SKM-1 (cell line): ENCODE data around the gene TPSD1.
"Not testable (repeated sequence)": the region's sequence is repeated elsewhere in the genome, so short reads cannot be mapped to it uniquely, and the experiment has no call there.

Experiments
- DNase-seq: peaks from one replicate; lab custom pipeline; 2025; ENCODE audit not compliant: unreplicated experiment; lab: John Stamatoyannopoulos, UW

The TPSD1 gene

DNA sequence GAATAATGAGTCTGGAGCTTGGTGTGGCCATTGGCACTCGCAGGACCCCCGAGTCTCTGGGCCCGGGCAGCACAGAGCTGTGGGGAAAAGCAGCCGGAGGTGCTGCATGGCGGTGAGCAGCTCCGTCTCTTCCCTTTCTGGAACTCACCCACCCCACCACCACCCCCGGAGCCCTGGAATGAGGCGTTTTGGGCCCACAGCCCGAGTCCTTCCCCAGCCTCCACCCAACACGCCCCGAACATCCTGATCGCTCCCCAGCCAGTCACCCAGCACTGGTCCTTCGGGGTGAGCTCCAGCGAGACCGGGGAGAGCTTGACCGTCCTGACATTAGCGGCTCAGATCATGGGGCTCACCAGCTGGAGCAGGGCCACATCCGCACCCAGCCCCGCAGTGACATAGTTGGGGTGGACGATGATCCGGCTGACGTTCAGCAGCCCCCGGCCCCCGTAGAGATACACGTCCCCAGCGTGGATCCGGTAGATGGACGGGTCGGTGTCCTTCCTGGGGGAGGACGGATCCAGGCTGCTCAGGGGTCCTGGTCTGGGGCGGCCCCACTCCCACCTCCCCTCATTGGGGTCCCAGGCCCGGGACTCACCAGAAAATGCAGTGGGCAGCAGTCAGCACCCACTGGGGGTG lies 6.5 kb downstream of the TPSD1 start:
- DNase-seq: no peak

DNA sequence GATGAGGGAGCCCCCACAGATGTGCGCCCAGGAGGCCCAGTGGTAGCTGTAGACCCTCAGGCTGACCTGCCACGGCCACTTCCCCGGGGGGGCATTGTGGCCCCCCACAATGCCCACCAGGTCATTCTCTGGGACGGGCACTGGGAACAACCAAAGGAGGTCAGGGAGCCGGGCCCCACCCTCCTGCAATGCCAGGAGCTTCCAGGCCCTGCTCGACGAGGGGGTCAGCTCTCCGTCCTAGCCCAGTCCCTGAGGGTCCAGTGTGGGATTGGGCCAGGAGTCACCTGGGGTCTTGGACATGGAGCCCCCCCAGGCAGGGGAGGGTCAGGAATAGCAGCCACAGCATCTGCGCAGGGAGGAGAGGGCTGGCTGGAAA lies 7.0 kb downstream of the TPSD1 start:
- no peak for DNase-seq

DNA sequence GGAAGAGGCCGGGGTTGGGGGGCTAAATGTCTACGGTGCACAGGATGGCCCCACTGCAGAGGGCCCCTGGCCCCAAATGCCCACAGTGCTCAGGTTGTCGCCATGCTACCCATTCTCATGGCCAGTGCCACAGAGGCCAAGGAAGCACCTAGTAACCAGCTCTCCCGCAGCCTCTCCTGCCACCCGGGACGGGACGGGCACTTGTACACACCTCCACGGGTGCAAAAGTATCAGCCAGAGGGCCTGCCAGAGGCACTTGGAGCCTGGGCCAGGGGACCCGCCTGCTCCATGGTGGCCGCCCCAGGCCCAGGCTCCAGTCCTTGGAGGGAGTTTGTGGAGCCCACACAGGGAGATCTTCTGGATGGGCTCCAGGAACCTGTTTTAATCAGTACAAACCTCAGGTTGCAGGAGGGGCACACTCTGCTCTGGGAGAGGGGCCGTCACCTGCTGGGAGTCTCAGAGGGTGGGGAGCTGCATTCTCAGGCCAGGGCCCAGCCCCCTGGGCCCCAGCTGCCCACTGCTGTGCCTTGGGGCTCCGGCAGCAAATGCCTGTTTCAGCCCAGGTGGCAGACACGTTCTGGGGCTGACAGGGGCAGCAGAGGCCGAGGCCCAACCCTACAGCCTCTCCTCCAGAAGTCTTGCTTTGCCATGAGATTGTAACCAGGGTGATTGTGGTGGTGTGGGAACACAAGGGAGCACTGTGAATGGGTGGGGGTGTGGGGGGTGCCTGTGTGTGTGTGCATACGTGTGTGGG lies 7.9 kb downstream of the TPSD1 start:
- DNase-seq: no peak

DNA sequence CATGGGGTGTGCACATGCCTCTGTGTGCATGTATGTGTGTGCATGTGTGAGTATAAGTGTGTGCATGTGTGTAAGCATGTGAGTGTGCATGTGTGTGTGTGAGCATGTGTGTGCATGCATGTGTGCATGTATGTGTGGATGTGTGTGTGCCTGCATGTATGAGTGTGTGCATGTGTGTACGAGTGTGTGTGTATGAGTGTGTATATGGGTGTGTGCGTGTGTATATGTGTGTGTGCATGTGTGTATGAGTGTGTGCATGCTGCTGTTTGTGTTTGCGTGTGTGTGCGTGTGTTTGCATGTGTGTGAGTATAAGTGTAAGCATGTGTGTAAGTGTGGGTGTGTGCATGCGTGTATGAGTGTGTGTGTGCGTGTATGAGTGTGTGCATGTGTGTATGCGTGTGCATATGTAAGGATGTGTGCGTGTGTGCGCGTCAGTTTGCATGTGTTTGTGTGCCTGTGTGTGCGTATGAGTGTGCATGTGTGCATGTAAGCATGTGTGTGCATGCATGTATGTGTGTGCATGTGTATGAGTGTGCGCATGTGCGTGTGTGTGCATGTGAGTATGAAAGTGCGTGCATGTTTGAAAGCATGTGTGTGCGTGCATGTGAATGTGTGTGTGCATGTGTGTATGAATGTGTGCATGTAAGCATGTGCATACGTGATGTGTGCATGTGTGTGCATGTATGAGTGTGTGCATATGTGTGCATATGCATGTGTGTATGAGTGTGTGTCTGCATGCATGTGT lies 8.6 kb downstream of the TPSD1 start:
- DNase-seq: no peak

DNA sequence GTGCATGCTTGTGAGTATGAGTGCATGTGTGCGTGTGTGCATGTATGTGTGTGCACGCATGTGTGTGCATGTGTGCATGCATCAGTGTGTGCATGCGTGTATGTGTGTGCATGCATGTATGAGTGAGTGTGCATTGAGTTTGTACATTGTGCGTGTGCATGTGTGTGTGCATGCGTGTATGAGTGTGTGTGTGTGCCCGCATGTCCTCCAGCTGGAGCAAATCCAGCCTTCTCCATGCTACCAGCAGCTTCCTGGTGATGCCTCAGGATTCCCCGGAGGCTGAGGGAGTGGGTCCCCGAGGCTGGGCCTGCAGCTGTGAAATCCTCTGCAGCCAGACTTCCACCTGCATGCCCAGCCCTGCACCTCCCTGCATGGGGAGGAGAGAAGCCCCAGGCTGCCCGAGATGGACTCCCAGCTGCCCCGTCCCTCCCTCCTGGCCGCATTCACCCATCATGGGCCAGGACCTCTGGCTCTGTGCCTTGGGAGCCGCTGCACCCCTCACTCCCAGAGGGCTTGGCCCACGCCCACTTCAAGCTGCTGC lies 9.3 kb downstream of the TPSD1 start:
- DNase-seq: no peak

DNA sequence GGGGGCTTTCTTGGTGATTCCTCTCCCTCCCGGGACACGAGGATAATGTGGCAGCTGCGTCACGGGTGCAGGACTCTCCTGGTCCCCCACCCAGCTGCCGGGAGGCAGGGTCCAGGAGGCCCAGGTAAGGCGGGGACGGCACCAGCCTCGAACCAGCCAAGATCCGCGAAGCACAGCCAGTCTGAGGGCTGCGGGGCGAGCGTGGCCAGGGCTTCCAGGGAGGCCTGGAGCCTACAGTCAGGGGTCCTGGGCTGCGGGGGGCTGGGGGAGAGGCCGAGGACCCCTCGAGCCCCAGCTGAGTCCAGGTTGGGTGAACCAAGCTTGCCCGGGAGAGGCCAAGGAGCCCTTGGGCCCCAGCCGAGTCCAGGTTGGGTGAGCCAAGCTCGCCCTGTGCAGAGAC lies 10.0 kb downstream of the TPSD1 start:
- no peak for DNase-seq

DNA sequence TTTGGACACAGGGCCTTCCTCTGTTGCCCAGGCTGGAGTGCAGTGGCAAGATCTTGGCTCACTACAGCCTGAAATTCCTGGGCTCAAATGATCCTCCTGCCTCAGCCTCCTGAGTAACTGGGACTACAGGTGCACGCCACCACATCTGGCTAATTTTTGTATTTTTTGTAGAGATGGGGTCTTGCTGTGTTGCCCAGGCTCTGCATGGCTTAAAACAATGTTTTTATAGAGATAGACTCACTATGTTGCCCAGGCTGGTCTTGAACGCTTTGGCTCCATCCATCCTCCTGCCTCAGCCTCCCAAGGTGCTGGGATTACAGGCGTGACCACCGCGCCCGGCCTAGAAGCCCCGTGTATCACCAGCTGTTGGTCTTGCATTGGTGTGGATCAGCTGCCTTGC lies 13.5 kb downstream of the TPSD1 start:
- not testable (repeated sequence) for DNase-seq

DNA sequence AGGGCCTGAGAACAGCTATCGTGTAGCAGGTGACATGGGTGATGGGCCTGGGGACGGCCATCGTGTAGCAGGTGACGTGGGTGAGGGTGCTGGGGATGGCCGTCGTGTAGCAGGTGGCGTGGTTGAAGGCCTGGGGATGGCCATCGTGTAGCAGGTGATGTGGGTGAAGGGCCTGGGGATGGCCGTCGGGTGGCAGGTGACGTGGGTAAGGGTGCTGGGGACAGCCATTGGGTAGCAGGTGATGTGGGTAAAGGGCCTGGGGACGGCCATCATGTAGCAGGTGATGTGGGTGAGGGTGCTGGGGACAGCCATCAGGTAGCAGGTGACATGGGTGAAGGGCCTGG lies 15.5 kb downstream of the TPSD1 start:
- DNase-seq: no peak

DNA sequence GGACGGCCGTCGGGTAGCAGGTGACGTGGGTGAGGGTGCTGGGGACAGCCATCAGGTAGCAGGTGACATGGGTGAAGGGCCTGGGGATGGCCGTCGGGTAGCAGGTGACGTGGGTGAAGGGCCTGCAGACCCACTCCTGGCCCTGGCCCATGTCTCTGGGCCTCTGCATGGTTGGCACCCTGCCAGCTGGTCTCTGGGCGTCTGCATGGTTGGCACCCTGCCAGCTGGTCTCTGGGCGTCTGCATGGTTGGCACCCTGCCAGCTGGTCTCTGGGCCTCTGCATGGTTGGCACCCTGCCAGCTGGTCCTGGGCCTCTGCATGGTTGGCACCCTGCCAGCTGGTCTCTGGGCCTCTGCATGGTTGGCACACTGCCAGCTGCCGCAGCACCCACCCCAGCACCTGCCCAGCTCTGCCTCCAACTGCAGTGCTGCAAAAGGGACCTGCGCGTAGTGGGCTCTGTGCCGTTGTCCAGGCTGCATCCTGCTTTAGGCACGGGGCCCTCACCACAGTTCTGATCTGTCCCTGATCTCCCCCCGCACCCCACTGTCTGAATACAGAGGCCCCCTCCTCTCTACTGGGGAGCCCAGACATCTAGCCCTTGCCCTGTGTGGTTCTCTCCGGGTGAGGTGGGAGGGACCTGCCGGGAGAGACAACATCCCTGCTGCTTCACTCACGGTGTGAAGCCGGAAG lies 16.0 kb downstream of the TPSD1 start:
- DNase-seq: not testable (repeated sequence)

DNA sequence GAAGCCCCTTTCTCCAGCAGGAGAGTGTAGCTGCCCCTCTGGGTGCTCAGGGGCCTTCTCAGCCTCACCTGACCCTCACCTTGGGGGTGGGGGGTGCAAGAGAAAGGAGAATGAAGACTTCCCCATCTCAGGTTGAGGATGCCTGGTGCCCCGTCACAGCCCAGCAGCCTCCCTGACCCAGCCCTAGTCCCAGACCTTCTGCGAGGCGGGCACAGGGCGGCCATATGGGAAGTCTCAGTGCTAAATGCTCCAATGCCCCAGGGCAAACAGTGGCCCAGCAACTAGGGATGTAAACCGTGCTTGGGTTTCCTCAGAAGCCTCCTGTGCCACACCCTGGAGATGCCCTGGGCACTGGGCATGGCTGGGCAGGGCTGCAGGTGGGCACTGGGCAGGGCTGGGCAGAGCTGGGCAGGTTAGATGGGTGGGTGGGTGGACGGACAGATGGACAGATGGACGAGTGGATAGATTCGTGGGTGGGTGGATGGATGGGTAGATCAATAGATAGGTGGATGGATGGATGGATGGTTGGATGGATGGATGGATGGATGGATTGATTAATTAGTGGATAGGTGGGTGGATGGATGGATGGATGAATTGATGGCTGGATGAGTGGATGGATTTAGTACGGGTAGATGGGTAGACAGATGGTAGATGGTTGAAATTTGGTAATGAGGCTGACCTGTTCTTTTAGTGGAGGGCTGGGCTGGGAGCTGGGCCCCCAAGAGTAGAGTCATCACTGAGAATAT lies 16.8 kb downstream of the TPSD1 start:
- no peak for DNase-seq

DNA sequence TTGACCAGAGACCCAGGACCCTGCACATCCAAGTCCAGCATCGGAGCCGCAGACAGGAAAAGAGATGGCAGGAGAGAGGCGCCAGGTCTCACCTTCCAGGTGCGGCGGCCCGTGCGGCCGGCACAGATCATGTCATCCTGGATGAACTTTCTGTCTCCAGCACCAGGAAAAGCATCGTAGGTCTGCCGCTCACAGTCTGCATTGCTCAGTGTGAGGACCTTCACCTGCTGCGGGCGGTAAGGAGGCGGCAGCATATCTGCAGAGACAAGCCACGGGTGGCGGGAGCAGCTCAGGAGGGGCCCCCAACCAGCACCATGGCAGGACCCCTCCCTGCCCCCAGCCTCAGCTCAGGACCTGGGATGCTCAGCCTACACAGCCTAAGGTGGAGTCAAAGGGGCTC lies 17.9 kb downstream of the TPSD1 start:
- no peak for DNase-seq

DNA sequence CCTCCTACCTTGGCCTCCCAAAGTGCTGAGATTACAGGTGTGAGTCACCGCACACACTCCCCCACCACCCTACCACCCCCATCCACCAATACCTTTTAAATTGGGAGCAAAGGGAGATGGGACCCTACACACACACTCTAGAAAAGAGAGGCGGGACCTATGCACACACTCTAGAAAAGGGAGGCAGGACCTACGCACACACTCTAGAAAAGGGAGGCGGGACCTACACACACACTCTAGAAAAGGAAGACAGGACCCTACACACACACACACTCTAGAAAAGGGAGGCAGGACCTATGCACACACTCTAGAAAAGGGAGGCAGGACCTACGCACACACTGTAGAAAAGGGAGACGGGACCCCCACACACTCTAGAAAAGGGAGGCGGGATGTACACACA lies 18.9 kb downstream of the TPSD1 start:
- DNase-seq: no peak

DNA sequence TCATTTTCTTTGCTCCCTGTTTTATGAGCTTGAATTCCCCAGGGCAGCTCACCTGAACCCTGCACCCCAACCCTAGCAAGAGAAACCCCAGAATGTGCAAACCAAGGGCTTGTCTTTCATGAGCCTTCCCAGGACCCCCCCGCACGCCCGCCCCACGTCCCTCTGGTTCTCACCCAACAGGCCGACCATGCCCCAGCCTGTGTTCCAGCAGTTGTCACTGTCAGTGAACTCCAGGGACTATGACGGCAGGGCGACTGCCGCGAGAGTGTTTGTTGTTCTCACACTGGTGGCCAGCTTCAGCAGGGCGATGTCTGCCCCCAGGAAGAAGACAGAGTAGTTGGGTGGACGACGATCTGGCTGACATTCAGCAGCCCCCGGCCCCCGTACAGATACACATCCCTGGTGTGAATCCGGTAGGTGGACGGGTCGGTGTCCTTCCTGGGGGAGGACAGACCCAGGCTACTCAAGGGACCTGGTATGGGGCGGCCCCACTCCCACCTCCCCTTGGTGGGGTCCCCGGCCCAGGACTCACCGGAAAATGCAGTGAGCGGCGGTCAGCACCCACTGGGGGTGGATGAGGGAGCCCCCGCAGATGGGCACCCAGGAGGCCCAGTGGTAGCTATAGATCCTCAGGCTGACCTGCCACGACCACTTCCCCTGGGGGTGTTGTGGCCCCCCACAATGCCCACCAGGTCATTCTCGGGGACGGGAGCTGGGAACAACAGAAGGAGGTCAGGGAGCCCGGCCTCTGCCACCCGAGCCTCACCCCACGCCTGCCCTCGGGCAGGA lies 20.1 kb downstream of the TPSD1 start:
- DNase-seq: no peak

DNA sequence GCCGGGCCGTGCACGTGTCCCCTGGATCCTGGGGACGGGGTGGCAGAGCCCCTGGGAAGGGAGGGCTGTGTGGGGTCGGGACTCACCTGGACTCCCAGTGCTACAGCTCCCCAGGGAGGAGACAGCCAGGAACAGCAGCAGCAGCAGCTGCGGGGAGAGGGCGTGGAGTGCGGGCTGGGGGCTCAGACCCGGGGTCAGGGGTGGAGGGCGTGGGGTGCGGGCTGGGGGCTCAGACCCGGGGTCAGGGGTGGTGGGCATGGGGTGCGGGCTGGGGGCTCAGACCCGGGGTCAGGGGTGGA lies 20.7 kb downstream of the TPSD1 start:
- DNase-seq: no peak

DNA sequence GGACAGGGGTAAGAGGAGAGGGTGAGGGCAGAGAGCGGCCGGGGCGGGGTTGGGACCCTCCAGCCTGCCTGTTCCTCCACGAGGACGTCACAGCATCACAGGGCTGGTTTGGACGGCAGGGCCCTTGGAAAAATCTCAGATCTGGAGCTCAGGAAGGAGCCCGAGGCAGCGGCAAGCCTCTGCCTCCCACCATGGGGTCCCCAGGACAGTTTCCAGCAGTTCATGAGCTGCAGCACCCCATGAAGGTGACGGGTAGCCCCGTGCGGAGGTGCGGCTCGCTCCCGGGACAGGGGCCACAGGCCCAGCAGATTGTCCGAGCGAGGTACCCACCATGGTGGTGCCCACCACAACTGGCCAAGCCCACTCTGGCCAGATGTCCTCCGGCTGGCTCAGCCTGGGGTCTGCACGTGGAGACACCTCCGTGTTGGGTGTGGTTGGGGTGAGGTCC lies 21.3 kb downstream of the TPSD1 start:
- no peak for DNase-seq

DNA sequence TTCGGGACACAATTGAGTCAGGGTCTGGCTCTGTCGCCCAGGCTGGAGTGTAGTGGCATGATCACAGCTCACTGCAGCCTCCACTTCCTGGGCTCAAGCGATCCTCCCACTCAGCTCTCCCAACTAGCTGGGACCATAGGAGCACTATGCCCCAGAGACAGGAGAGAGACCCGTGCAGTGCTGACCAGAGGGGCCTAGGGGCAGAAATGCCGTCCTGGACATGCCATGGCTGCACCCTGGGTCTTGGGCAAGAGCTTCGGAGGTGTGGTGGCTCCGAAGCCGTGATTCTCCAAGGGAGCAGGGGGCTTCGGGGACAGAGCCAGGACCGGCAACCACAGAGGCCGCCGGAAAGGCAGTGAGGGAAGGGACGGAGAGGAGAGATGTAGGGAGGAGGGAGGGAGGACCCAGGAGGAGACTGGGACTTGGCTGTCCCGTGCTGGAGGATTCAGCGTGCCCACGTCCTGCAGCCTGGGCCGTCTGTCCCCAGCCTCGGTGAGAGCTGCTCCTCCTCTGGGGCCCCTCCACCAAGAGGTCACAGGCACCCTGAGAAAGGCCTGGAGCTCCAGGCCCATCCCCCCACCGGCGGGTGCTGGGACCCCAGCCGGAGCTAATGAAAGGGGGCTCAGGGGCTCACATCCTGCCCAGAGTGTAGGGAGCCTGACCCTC lies 21.9 kb downstream of the TPSD1 start:
- DNase-seq: no peak

DNA sequence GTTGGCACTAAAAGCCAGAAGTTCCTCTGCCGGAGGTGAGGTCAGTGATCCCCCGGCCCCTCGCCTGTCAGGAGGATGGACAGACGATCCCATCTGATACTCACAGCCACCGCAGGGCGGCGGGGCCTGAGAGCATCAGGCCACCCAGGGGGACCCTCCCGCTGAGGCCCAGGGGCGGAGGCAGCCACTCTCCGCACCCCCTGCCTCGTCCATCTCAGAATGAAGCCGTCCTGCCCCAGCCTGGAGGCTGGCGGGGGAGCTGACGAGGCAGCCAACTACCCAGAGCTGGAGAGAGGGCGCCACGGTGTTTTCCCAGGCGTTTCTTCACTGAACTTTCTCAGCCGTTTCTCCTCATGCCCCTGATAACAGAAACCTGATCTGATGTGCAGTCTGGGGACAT lies 22.6 kb downstream of the TPSD1 start:
- DNase-seq: no peak

DNA sequence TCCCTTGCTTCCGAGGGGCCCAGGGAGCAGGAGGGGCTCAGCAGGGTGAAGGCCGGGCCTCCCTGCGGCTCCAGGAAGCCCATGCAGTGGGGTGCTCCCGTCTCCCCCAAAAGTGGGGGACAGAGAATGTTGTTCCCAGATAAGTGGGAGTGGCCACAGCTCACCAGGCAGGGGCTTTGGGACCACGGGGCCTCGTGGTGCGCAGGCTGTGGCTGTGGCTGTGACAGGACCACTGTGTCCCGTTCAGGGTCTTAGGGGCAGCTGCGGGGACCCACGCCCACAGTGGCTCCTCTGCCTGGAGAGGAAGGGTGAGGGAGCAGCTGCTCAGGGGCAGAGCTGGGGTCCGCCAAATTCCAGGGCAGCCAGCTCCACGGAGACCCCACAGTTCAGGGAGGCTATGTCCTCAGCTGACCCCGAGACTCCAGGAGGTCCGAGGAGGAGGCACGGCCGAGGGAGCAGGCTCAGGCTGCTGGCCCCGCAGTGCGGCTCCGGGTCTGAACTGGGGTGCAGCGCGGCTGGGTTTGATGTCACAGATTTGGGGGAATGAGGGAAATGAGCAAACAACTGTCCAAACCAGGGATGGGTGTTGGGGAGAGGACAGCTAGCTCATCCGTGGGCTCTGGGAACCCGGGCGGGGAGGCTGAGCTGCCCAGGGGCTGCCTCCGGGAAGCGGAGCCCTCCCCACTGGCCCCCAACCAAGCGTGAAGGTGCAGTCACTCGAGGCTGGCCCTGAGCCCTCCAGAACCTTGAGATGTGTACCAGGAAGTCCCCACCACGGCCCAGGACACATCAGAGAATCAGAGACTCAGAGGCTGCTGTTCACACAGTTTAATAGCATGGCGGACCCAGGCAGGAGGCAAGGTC lies 23.4 kb downstream of the TPSD1 start:
- DNase-seq: no peak
